MM.1S (cell line): ENCODE results near the gene SAP30BP.

Experiments
- EZH2 ChIP-seq: fragments of 300-600 bp; sonication (generic); optimal IDR thresholded peaks from 2 replicates; pipeline ENCODE3; 2017; ENCODE audit warnings: low read depth, mild to moderate bottlenecking, antibody characterized with exemption, low read length, mixed read lengths
- TF ChIP-seq, protein P1 (sequence below): fragments of 300-600 bp; sonication (generic); IDR thresholded peaks from 2 replicates; pipeline ENCODE4 v1.5.1; 2016; ENCODE audit warnings: antibody characterized with exemption, low read length, mixed read lengths

DNA sequence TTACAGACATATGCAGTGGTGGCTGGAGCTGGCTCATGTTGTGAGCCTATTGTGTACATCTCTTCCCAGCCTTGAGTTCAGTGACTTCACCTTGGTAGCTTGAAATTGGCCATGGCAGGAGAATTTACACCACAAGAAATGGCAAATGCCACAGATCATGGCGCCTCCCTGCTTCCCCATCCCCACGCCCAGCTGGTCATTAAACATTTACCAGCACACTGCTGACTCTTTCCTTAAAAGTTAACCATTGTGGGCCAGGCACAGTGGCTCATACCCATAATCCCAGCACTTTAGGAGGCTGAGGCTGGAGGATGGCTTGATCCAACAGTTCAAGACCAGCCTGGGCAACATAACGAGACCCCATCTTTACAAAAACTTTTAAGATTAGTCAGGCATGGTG lies 31.5 kb downstream of the SAP30BP start:
- TF ChIP-seq, protein P1, sequence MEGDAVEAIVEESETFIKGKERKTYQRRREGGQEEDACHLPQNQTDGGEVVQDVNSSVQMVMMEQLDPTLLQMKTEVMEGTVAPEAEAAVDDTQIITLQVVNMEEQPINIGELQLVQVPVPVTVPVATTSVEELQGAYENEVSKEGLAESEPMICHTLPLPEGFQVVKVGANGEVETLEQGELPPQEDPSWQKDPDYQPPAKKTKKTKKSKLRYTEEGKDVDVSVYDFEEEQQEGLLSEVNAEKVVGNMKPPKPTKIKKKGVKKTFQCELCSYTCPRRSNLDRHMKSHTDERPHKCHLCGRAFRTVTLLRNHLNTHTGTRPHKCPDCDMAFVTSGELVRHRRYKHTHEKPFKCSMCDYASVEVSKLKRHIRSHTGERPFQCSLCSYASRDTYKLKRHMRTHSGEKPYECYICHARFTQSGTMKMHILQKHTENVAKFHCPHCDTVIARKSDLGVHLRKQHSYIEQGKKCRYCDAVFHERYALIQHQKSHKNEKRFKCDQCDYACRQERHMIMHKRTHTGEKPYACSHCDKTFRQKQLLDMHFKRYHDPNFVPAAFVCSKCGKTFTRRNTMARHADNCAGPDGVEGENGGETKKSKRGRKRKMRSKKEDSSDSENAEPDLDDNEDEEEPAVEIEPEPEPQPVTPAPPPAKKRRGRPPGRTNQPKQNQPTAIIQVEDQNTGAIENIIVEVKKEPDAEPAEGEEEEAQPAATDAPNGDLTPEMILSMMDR, result no peak
- TF ChIP-seq EZH2, result no peak
